Left lung (tissue), 10 donors: ENCODE measurements around the gene EBLN2. TPM values are rescaled to one million over a fixed set of nuclear protein-coding genes. Genes with fewer than 3 reads are reported as not detected.

ENCODE experiments used
- ATAC-seq: fragments of 200-7000 bp; cut with Tn5 transposase; one replicate; pipeline ENCODE4 v1.9.1; 2020; ENCODE audit warnings: moderate library complexity
- DNase-seq, 4 donors: peaks; one replicate each; pipeline ENCODE4 v3.0.0-alpha.2; 2013 to 2020
- H3K27ac ChIP-seq, 2 donors: fragments of 200-600 bp; sonication (generic) in 1 of 2; one replicate each; pipeline versions ENCODE4 v1.5.0 to v1.8.0; 2020 to 2021
- H3K27me3 ChIP-seq, 2 donors: fragments of 200-600 bp; sonication (generic) in 1 of 2; one replicate each; pipeline versions ENCODE4 v1.5.0 to v1.8.0; 2020 to 2021
- H3K36me3 ChIP-seq, 2 donors: fragments of 200-600 bp; sonication (generic) in 1 of 2; one replicate each; pipeline versions ENCODE4 v1.5.0 to v1.8.0; 2020 to 2021
- H3K4me1 ChIP-seq, 2 donors: fragments of 200-600 bp; one replicate each; pipeline ENCODE4 v1.8.0; 2021
- H3K4me3 ChIP-seq, 2 donors: fragments of 200-600 bp; sonication (generic) in 1 of 2; one replicate each; pipeline versions ENCODE4 v1.5.0 to v1.8.0; 2020 to 2021; ENCODE audit warnings: mild to moderate bottlenecking in 1 of 2
- H3K9me3 ChIP-seq, 2 donors: fragments of 200-600 bp; sonication (generic) in 1 of 2; one replicate each; pipeline versions ENCODE4 v1.5.0 to v1.8.0; 2020 to 2021
- intact Hi-C, 2 donors: fragments of 100-400 bp; cut with DNase I; formaldehyde crosslinking; loops; one replicate each; pipeline versions ENCODE4 v1.11.2 to v1.14.2; 2022
- polyA plus RNA-seq, 6 donors: library from polyadenylated mRNA; unstranded; fragments of 120-200 nt; gene quantifications; one replicate each; pipeline ENCODE4 v1.2.1, GENCODE V29; 2013; ENCODE audit not compliant: insufficient read length in 6 of 6
- total RNA-seq, 2 donors: library from RNA; stranded (reverse); fragmentation: NEBNext Ultra II Directional; extraction: Animal tissue kit (Norgen Biotek cat#: 25700); gene quantifications; one replicate each; pipeline ENCODE4 v1.2.1, GENCODE V29; 2021
- TF ChIP-seq, protein P1 (sequence below), 2 donors: fragments of 200-600 bp; sonication (generic) in 1 of 2; IDR thresholded peaks; one replicate each; pipeline versions ENCODE4 v1.5.0 to v1.8.0; 2021; ENCODE audit warnings: antibody characterized with exemption in 2 of 2
- donor health status: DM: no; HTN: yes; CAD: no.
- donor health status: DM: no; HTN: no; CAD: no.

Gene EBLN2
- total and polyA plus RNA-seq, 8 donors = 3.7 to 10.2 (median 9.4) TPM

DNA sequence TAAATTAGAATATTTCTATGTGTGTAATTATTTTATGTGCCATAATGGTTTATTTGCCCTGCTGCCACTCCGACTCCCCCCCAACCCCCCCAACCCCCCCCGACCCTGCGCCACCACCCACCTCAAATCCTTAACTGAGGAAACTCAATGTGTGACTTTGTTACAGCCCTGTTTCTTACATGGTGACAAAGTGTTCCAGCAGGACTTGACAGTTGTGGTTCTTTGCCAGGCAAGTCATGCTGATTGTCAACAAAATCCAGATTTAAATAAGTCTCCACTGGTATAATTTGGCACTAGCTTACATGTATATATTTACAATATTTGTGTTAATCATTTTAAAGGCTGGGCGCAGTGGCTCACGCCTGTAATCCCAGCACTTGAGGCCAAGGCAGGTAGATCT lies 7.7 kb downstream of the EBLN2 start:
- intact Hi-C loops = no loop called here
- DNase-seq (no peak), ATAC-seq (no peak)

DNA sequence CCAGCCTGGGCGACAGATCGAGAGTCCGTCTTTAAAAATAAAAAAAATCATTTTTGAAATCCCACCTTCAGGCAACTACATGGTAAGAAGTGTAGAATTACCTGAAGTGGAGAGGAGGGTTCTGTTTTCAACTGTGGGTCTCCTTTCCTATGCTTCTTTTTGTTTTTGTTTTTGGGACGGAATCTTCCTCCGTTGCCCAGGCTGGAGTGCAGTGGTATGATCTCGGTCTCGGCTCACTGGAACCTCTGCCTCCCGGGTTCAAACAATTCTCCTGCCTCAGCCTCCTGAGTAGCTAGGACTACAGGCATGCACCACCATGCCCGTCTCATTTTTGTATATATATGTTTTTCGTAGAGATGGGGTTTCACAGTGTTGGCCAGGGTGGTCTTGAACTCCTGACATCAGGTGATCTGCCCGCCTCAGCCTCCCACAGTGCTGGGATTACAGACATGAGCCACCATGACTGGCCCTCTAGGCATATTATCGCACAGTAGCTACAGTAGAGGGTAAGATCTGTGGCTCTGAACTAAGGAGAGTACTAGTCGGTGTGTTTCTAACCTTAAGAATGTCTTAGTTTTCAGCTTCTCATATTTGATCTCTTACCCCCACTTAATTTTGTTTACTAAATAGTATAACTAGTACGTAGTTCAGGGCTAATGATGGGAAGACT lies 8.5 kb downstream of the EBLN2 start:
- intact Hi-C loops = no loop called here
- Histone ChIP-seq H3K36me3 (peaks cover 0 to 31% of the 10 kb centered on the region in 2 donors), H3K27me3 (no peaks in the 10 kb centered on the region), H3K4me1 (no peaks in the 10 kb centered on the region), H3K9me3 (no peaks in the 10 kb centered on the region), H3K4me3 (no peak overlapping the region), H3K27ac (no peak overlapping the region)
- TF ChIP-seq, protein P1, sequence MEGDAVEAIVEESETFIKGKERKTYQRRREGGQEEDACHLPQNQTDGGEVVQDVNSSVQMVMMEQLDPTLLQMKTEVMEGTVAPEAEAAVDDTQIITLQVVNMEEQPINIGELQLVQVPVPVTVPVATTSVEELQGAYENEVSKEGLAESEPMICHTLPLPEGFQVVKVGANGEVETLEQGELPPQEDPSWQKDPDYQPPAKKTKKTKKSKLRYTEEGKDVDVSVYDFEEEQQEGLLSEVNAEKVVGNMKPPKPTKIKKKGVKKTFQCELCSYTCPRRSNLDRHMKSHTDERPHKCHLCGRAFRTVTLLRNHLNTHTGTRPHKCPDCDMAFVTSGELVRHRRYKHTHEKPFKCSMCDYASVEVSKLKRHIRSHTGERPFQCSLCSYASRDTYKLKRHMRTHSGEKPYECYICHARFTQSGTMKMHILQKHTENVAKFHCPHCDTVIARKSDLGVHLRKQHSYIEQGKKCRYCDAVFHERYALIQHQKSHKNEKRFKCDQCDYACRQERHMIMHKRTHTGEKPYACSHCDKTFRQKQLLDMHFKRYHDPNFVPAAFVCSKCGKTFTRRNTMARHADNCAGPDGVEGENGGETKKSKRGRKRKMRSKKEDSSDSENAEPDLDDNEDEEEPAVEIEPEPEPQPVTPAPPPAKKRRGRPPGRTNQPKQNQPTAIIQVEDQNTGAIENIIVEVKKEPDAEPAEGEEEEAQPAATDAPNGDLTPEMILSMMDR (IDR thresholded peaks at IDR 0.05) = no peak
- DNase-seq = no peak
- no peak for ATAC-seq

More for the DNA sequence above, 7.7 kb downstream of the EBLN2 start:
- TF ChIP-seq, protein P1 (IDR thresholded peaks at IDR 0.05) = no peak
- H3K9me3 ChIP-seq = no peaks in the 10 kb centered on the region
- H3K4me1 ChIP-seq = no peaks in the 10 kb centered on the region
- H3K36me3 ChIP-seq = peaks cover 0 to 38% of the 10 kb centered on the region in 2 donors
- no peak overlapping the region for H3K4me3 ChIP-seq
- no peak overlapping the region for H3K27ac ChIP-seq
- H3K27me3 ChIP-seq = no peaks in the 10 kb centered on the region

DNA sequence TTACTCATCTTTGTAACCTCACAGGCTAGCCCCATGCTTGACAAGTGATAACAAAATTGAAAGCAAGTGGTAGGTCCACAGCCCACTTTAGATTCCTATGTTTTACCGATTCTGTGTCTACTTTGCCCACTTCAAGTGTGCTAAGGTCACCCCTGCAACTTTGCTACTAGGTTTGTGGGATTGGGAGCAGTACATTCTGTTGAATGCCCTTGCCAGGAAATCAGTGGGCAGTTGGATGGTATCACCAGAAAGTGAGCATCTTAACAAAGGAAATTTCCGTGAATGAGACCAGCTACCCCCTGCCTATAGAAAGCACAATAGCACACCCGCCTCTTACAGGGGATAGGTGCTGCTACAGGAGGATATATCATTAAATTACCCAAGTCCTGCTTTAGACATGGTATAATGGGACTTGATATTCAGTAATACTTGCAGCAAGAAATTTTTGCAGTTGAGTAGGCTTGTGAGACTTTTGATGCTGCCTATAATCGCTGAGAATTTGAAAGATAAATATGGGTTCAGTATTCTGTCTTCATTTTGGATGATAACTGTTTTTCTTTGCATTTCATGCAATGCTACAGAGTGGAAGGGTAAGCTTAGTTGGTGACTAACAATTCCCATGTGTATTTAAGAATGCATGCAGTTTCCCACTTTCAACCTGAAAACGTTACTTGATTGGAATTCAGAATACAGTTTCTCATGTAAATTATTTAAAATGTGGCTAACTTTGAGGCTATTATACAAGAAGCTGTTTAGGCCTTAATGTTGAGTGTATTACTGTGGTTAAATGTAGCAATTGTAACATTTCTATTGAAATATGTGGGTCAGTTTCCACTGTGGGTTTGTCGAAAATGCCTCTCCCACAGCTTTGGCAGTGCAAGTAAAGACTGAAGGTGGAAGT lies 9.5 kb downstream of the EBLN2 start:
- no peaks in the 10 kb centered on the region for H3K9me3 ChIP-seq
- no peaks in the 10 kb centered on the region for H3K27me3 ChIP-seq
- no peak overlapping the region for H3K4me3 ChIP-seq
- intact Hi-C loops = no loop called here
- H3K36me3 ChIP-seq = peaks cover 0 to 21% of the 10 kb centered on the region in 2 donors
- TF ChIP-seq, protein P1 (IDR thresholded peaks at IDR 0.05) = no peak
- no peaks in the 10 kb centered on the region for H3K4me1 ChIP-seq
- ATAC-seq = no peak
- no peak for DNase-seq
- H3K27ac ChIP-seq = no peak overlapping the region

DNA sequence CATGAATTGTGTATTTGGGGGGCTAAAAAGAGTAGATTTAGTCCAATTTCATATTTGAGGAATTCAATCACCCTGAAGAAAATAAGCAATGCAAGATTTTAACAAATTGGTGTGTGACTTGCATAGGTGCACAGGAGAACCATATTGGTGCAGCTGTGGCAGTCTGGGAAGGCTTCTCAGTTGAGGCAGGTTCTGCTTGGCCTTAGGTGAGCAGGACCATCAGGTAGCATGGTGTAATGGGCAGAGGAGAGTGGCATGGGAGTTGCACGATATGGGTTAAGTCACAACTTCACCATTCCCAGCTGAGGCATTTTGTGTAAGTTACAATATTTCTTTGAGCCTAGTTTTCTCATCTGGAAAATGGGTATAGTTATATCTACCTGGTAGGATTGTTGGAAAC lies 10.5 kb downstream of the EBLN2 start:
- ATAC-seq (no peak), DNase-seq (no peak)
- Histone ChIP-seq H3K9me3 (no peaks in the 10 kb centered on the region), H3K27ac (no peak overlapping the region), H3K4me1 (no peaks in the 10 kb centered on the region), H3K36me3 (peaks cover 0 to 12% of the 10 kb centered on the region in 2 donors), H3K4me3 (no peak overlapping the region), H3K27me3 (no peaks in the 10 kb centered on the region)
- intact Hi-C loops = no loop called here
- TF ChIP-seq, protein P1 (IDR thresholded peaks at IDR 0.05) = no peak

DNA sequence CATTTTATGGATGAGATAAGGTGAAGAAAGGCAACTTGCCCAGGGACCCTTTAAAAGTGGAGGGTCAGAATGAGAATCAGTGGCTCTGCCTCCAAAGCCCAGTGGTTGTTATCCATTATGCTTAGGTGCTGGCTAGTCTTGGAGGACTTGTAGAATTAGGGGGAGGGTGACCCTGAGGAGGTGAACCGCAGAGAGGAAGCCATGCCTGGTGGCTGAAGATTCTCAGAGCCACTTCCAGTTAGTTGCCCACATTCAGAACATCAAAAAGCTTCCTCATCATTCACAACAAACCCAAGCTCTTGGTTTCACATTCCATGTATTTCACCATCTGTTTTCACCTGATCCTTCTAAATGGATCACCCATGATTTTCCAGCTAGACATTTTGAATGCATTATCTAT lies 11.2 kb downstream of the EBLN2 start:
- Histone ChIP-seq H3K4me3 (no peak overlapping the region), H3K4me1 (no peaks in the 10 kb centered on the region)

More for the DNA sequence above, 11.2 kb downstream of the EBLN2 start:
- no peaks in the 10 kb centered on the region for H3K27me3 ChIP-seq
- no peak overlapping the region for H3K27ac ChIP-seq
- intact Hi-C loops = no loop called here
- ATAC-seq = no peak
- peaks cover 0 to 7% of the 10 kb centered on the region in 2 donors for H3K36me3 ChIP-seq
- H3K9me3 ChIP-seq = no peaks in the 10 kb centered on the region
- no peak for DNase-seq
- TF ChIP-seq, protein P1 (IDR thresholded peaks at IDR 0.05) = no peak
